Ovary (tissue), 3 donors: Measurements from ENCODE around the gene SSB.

Experiments used
- CTCF ChIP-seq, 3 donors: fragments of 450-650 bp in 2 of 3; fragments of 200-600 bp in 1 of 3; IDR thresholded peaks; one replicate each; pipeline versions ENCODE4 v1.5.1 to v1.8.0; 2016 to 2022; ENCODE audit warnings: antibody characterized with exemption in 3 of 3, mild to moderate bottlenecking in 1 of 3
- POLR2A ChIP-seq: fragments of 450-650 bp; IDR thresholded peaks from one replicate; pipeline ENCODE4 v1.6.1; 2017; ENCODE audit warnings: antibody characterized with exemption, mild to moderate bottlenecking, moderate library complexity
- donor health status: DM: no; HTN: no; CAD: no.

DNA sequence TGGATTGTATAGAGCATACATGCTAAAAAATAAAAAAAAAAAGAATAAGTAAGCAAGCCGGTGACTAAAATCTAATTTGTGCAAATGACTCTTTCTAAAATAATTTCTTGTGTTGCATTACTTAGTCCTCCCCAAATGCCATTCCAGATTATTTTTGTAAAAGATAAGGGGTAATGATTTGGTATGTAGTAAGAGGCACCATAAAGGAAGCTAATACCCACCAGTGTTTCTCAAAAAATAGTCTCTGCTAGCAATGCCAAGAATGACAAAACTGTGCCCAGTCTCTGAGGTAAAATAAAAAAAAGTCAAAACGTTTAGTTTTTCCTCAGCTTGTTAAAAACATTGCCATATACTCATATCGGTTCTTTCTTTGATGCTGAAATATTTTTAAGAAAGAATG lies 23.4 kb downstream of the SSB start:
- TF ChIP-seq CTCF (IDR thresholded peaks at IDR 0.05) (no peak), POLR2A (no peak)
